HS-5 (cell line): ENCODE results near the gene MOB3C.
"Not testable (repeated sequence)": the region's sequence is repeated elsewhere in the genome, so short reads cannot be mapped to it uniquely, and the experiment has no call there.

Source experiments
- DNase-seq: peaks from one replicate; pipeline ENCODE4 v3.0.0-alpha.2; 2012; ENCODE audit warnings: low read depth

The MOB3C gene

DNA sequence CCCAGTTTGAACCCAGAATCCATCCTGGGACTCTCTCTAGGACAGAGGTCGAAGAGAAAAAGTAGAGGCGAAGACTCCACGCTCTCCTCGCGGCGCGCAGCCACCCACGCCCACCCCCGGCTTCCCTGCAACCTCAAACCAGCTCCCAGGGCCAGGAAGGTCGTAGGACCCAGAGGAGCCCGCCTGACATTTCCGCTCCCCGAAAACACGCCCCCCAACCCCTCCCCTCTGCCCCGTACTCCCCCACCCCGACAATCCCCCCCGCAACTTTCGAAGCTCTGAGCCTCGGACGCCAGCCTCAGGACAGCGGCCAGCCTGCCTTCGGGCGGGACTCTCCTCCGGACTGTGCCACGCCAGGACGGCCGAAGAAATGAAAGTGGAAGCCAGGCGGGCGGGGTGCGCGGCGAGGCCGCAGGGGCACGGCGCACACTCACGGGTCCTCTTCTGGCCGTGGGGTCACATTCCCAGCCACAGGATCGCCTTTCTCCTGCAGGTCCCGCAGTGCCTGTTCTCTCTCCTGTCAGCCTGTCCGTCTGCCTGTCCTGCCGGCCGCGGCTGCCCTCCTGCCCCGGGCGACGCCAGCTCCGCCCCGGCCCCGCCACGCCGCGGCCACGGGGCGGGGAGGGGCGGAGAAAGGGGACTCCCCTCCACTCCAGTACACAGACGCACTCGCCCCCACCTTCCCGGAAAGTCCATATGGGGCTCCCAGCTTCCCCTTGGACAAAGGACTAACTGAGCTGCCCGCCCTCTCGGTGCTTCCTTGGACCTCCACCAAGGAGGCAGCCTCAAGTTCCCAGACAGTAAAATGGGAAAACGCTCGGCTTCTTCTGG, at the start of gene MOB3C:
MOB3C (minus strand) TSS at position 535 of the 831 bp plus-strand sequence. CDS start 3,490 bp downstream, outside the sequence.
- peak; percentile 41 for DNase-seq

DNA sequence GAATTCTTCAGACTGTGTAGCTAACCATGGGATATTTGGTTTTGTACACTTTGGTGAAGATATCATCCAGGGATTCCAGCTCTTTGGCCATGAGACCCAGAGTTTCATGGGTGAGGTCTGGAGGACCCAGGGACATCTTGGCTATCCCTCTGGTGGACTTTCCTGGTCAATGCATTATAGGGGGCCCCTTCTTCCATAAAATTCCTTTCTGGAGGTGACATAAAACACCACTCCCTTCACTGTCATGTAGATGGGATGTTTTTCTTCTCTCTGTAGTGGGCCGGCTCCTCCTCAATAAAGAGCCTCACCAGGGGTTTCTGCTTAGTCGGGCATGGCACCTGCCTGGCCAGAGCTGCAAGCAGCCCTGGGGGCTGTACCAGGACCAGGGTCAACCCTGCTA, 49.4 kb upstream of the MOB3C start:
- DNase-seq, result no peak

DNA sequence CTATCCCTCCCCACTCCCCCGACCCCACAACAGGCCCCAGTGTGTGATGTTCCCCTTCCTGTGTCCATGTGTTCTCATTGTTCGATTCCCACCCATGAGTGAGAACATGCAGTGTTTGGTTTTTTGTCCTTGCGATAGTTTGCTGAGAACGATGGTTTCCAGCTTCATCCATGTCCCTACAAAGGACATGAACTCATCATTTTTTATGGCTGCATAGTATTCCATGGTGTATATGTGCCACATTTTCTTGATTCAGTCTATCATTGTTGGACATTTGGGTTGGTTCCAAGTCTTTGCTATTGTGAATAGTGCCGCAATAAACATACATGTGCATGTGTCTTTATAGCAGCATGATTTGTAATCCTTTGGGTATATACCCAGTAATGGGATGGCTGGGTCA, 46.3 kb upstream of the MOB3C start:
- DNase-seq, result not testable (repeated sequence)

DNA sequence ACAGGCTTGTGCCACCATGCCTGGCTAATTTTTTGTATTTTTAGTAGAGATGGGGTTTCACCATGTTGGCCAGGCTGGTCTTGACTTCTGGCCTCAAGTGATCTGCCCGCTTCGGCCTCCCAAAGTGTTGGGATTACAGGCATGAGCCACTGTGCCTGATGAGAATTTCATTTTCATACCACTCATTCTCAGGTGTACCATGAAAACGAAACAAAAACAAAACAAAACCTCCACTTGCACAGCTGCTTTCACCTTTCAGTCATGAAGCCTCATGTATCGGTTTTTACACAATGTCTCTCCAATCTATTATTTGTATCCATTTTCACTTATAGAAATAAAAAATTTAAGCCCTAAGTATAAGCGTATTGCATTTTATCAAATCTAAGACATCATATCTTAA, 43.5 kb upstream of the MOB3C start:
- not testable (repeated sequence) for DNase-seq

DNA sequence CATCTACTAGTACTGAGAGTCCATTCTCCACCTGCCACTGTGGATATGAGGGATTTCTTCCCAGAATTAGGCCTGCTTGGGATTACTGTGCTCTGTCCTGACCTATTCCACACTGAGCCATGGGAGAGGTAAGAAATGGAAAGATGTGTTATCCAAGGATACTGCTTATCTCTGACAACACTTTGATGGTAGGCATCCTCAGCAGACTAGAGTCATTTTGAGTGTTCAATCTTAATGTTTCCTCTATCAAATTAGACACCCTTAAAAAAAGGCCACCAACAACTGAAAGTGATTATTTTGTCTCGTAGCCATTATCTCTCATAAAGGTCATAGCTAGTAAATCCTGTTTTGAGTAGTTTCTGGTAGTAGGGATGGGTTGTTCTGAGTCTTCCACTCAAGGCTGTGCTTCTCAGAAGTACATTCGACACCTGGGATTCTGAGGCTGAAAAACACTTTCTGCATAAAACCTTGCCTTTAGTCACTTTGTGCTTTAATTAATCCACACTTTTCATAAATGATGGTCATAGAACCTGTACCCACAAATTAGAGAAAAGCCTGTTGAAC, 42.8 kb upstream of the MOB3C start:
- DNase-seq, result no peak

DNA sequence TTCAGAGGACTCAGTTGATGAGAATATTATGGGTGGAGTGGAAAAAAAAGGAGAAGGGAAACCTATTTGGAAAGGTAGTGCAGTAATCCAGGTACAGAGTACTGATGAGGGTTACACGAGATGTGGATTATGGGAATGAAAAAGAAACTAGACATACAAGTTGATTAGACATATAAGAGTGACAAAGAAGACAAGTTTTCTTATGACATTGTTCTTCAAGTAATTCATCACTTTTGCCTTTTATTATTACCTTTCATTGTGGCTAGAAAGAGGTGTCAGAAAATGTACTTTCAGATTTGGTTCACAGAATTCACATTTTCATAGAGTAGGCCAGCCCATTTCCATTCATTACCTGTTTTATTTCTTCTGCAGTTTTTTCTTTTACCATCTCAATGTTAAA, 41.2 kb upstream of the MOB3C start:
- no peak for DNase-seq

DNA sequence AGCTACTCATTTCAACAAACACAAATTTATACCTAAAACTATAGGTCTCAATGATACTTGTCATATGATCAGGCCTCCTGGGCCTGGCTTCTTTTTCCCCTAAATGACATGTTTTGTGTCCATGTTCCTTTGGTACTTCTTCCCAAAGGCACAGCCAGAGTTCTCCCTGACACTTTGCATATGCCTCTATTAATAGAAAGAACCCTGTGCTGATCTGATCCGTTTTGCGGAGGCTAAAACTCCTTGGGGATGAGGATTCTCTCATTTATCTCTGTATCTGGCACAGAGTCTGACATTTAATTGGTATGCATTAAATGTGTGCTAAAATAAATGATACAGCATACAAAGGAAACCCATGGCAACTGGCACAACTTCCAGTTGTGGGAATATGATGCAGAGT, 40.0 kb upstream of the MOB3C start:
- no peak for DNase-seq

DNA sequence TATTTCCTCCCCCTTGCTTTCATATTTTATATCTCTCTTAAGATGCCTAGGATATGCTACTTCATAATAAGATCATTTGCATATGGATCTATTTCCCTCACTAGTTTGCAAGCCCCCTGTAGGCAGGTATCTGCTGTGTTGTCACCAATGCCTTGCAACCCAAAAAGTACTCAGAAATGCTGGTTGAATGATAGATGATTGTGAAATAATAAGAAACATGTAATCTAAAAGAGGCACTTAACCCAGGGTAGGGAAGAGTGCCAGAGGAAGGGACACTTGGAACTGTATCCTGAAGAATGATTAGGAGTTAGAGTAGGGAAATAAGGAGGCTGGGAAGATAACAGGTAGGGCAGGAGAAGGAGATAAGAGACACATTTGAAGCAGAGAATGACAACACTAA, 39.2 kb upstream of the MOB3C start:
- DNase-seq, result no peak

DNA sequence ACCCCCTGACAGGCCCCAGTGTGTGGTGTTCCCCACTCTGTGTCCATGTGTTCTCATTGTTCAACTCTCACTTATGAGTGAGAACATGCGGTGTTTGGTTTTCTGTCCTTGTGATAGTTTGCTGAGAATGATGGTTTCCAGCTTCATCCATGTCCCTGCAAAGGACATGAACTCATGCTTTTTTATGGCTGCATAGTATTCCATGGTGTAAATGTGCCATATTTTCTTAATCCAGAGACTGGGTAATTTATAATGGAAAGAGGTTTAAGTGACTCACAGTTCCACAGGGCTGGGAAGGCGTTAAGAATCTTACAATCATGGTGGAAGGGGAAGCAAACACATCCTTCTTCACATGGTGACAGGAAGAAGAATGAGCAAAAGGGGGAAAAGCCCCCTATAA, 38.1 kb upstream of the MOB3C start:
- not testable (repeated sequence) for DNase-seq

DNA sequence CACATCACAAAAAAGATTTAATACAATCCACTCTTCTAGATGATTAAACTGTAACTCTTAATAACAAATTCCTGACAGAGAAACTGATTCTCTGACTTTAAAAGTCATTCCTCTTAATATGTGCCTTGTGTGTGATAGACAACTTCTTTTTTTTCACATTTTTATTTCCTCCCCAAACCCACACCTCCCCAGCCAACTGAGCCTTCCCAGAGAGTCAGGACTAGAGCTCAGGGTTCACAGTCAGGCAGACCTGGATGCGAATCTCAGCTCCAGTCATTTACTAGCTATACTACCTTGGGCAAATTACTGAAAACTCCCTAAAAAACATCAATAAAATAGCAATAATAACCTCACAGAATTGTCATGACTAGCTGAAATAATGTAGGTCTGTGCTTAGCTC, 37.4 kb upstream of the MOB3C start:
- DNase-seq, result no peak

DNA sequence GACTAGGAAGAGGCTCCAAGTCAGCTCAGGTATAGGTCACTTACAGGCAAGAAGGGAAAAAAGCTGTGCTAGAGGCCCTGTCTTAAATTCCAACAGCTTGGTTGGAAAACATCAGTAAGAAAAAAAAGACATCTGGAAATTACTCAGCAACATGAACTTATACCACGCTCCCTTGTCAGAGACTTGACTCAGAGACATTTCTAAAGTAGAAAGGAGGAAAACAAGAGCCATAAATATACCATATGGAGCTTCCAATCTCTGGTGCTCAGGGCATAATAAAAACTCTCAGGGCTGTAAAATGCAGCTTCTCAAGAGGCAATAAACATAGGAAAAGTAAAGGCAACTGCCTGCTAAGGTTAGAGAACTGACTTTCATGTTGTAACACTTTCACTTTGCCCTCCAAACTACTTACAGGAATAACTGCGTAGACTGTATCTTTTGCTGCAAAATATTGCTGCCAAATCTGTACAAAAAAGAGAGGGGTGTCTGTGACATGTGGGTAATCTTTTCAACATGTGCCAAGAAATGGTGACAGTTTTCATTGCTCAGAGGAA, 36.9 kb upstream of the MOB3C start:
- no peak for DNase-seq

DNA sequence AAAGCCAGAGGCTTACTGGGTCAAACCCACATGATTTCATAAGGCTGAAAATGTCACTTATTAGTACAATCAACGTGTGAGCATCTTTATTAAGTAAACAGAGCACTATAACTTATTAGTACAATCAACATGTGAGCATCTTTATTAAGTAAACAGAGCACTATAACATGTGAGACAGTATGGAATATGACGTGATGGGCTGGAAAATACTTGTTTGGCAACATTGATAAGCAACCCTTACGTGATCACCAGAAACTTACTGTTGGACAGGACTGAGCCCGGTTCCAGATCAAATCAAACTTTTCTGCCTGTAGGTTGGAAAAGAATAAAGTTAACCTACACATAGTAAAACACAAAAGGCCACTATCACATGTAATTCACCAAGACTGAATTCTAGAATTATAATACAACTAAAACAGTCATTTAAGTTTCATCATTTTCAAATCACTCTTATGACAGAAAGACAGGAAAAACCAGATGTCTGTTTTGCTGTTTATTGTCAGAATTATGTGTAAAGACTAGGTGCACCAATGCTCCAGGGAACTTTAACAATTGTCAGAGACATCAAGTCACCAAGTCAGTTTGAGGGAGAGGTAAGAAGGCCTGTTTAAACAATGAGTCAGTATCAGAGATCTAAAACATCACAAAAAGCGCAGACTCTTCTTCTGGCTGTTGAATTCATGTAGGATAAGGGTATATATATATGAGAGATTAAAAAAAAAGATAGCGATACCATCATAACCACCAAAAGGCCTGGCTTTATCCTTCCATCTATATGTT, 35.9 kb upstream of the MOB3C start:
- DNase-seq, result no peak

DNA sequence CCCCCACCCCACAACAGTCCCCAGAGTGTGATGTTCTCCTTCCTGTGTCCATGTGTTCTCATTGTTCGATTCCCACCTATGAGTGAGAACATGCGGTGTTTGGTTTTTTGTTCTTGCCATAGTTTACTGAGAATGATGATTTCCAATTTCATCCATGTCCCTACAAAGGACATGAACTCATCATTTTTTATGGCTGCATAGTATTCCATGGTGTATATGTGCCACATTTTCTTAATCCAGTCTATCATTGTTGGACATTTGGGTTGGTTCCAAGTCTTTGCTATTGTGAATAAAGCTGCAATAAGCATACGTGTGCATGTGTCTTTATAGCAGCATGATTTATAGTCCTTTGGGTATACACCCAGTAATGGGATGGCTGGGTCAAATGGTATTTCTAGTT, 34.5 kb upstream of the MOB3C start:
- not testable (repeated sequence) for DNase-seq

DNA sequence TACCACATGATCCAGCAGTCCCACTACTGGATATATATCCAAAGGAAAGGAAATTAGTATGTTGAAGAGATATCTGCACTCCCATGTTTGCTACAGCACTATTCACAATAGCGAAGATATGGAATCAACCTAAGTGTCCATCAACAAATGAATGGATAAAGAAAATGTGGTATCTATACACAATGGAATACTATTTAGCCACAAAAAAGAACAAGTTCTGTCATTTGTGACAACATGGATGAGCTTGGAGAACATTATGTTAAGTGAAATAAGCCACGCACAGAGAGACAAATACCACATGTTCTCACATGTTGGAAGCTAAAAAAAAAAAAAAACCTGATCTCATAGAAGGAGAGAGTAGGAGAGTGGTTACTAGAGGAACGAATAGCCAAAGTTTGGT, 33.9 kb upstream of the MOB3C start:
- DNase-seq, result no peak

DNA sequence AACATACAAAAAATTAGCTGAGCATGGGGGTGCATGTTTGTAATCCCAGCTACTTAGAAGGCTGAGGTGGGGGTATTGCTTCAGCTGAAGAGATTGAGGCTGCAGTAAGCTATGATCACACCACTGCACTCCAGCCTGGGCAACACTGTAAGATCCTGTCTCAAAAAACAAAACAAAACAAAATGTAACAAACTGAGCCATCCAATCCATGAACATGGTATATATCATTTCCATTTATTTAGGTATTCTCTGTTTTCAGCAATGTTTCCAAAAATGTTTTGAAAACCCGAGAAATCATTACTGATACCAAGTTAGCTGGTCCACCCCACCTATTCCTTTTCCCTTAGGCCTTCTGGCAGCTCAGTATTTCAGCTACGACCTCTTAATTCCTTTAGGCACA, 33.2 kb upstream of the MOB3C start:
- no peak for DNase-seq

DNA sequence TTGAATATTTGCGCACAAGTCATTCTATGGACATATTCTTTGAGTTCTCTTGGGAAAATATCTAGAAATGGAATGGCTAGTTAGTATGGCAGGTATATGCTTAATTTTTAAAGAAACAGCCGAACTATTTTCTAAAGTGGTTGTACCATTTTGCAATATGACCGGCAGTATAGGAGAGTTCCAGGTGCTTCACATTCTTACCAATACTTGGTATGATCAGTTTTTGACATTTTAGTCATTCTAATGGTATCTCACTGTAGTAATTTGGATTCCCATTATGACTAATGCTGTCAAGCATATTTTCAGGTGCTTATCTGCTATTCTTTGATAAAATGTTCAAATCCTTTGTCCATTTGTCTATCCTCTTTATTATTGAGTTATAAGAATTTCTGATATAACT, 31.0 kb upstream of the MOB3C start:
- no peak for DNase-seq

DNA sequence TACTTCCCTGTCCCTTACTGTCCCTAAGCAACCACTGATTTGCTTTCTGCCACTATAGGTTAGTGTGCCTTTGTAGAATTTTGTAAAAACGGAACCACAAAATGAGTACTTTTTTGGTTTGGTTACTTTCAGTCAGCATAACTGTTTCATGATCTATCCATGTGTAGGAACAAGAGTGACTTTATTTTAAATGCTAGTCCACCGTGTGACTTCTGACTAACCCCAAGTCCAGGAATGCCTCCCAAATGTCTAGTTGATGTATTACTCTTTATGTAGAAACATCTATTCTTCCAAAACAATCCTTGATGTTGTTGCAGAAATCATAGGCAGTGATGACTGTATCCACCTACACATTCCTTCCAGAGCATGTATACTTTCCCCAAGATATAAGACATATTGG, 30.2 kb upstream of the MOB3C start:
- no peak for DNase-seq

DNA sequence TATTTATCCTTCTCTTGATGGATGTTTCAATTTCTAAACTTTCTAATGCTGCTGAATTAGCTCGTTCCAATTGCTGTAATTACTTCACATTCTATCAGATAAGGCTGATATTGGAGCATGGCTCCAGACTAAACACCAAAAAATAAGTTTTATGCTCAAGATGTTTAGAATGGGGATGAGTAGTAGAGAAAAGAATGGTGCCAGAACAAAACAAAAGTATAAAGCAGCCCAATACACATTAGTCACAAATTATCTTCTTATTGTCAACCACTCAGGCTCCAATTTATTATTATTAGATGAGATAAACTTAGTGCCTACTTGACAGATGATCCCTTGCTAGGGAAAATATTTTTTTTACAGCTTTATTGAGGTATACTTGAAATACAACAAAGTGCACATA, 29.7 kb upstream of the MOB3C start:
- DNase-seq, result no peak

DNA sequence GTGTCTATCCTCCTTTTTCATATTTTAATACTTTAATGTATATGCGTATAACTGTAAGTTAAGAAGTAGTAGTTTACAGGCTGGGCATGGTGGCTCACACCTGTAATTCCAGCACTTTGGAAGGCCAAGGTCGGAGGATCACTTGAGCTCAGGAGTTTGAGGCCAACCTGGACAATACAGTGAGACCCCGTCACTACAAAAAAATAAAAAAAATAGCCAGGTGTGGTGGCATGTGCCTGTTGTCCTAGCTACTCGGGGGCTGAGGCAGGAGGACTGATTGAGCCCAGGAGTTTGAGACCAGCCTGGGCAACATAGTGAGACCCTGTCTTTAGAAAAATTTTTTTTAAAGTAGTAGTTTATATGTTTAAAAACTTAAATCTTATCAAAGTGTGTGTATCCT, 29.2 kb upstream of the MOB3C start:
- DNase-seq, result no peak

DNA sequence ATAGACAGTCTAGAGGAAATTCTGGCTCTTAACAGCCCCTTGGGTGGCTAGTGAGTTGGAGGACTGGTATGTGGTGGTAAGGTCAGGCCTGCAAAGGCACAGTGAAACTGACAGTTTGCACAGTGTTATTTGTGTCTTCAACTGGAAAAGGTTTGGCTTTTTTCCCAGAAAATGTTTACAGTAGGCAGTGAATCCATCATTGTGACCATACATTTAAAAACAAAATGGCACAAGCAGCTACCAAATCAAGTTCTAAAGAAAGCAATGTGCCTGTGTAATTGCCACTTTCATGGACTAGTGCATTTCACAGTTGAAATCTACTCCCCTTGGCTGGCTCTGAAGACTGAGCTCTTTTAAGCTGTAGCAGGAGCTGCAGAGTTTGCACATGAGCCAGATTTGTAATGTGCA, 26.8 kb upstream of the MOB3C start:
- DNase-seq, result peak; percentile 53

DNA sequence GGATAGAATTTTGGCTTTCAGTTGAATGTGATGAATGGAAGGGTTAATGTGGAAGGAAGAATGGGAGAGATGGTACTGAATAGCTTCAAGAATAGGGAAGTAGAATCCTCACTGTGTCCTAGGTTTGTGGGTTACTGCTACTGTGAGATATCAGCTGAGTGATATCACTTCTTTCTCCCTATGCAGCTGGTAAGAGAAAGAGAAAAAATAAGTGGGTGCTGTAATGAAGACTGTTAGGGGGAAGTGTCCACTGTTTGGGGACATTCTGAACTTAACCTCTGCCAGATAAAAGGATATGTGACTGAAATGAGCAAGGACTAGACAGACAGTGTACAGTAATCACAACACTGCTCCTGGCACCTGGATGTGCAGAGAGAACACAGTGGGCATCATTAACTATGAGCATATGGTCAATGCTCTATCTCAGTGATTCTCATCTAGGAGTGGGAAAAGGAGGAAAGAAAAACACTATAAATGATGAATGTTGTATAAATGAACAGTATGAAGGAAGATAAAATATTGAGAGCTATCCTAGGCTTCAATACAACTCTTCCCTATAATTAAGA, 25.6 kb upstream of the MOB3C start:
- DNase-seq, result no peak

DNA sequence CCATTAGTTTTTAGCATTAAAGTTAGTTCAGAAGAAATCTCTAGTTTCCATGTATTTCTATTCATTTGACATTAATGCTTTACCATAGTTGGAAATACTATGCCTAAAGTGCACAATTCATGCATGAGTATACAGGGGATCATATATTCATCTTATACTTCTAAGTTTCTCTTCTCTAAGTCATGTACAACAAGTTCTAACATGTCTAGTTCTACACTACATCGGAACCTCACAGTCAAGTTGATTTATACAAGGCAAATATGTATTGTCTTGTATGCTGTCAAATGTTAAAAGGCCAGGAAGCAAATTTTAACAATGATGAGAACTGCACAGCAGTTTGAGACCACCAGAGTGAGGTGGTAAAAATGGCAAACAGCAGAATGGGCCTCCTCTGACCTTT, 22.9 kb upstream of the MOB3C start:
- no peak for DNase-seq

DNA sequence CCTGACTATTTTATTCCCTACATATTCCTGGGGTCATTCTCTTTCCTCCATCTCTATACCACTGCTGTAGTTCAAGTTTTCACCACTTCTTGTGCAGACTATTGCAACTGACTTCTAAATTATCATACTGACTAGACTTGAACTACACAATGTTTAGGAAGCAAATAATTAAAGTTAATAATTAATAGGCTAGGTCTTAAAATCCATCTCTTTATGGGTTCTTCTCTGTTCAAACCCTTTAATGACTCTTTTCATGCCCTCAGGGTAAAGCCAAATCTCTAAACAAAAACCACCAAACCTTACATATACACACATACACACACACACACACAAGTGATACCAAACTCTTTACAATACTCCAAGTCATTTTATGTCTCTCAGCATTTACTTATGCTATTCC, 22.3 kb upstream of the MOB3C start:
- DNase-seq, result no peak
